GM23248 (cell line): ENCODE results near the gene TMC6. TPM values are rescaled to one million over a fixed set of nuclear protein-coding genes. Genes with fewer than 3 reads are reported as not detected.

ENCODE experiments used
- DNase-seq: peaks from one replicate; pipeline ENCODE4 v3.0.0-alpha.2; 2015
- H2AFZ ChIP-seq: fragments of 200-600 bp; sonication (generic); 2 replicates; pipeline ENCODE4 v1.6.1; 2016; ENCODE audit warnings: antibody characterized with exemption
- H3F3A ChIP-seq: fragments of 200-600 bp; sonication (generic); 2 replicates; pipeline ENCODE4 v1.6.1; 2016; ENCODE audit warnings: mild to moderate bottlenecking, antibody characterized with exemption, mixed run types; ENCODE audit not compliant: insufficient read depth
- H3K27ac ChIP-seq: fragments of 200-600 bp; sonication (generic); 2 replicates; pipeline ENCODE4 v1.5.1; 2016; ENCODE audit warnings: mild to moderate bottlenecking
- H3K27me3 ChIP-seq: fragments of 200-600 bp; sonication (generic); replicated peaks from 2 replicates; pipeline ENCODE4 v1.6.1; 2016; ENCODE audit warnings: mild to moderate bottlenecking; ENCODE audit not compliant: insufficient read depth
- H3K36me3 ChIP-seq: fragments of 200-600 bp; sonication (generic); 2 replicates; pipeline ENCODE4 v1.6.1; 2016; ENCODE audit warnings: low read depth, mild to moderate bottlenecking
- H3K4me1 ChIP-seq: fragments of 200-600 bp; sonication (generic); 2 replicates; pipeline ENCODE4 v1.6.1; 2016; ENCODE audit warnings: mild to moderate bottlenecking; ENCODE audit not compliant: insufficient read depth
- H3K4me2 ChIP-seq: fragments of 200-600 bp; sonication (generic); one replicate; pipeline ENCODE4 v1.6.1; 2016; ENCODE audit warnings: mild to moderate bottlenecking; ENCODE audit not compliant: unreplicated experiment
- H3K4me3 ChIP-seq: fragments of 200-600 bp; sonication (generic); 2 replicates; pipeline ENCODE4 v1.5.1; 2016; ENCODE audit warnings: mild to moderate bottlenecking
- H3K79me2 ChIP-seq: fragments of 200-600 bp; sonication (generic); 2 replicates; pipeline ENCODE4 v1.6.1; 2016; ENCODE audit warnings: mild to moderate bottlenecking; ENCODE audit not compliant: insufficient read depth
- H3K9ac ChIP-seq: fragments of 200-600 bp; sonication (generic); 2 replicates; pipeline ENCODE4 v1.6.1; 2016; ENCODE audit warnings: mild to moderate bottlenecking
- H3K9me2 ChIP-seq: fragments of 200-600 bp; sonication (generic); 2 replicates; pipeline ENCODE4 v1.6.1; 2016; ENCODE audit warnings: mixed run types, mild to moderate bottlenecking, moderate library complexity; ENCODE audit not compliant: insufficient read depth
- H3K9me3 ChIP-seq: fragments of 200-600 bp; sonication (generic); one replicate; pipeline ENCODE4 v1.6.1; 2017; ENCODE audit warnings: low read depth
- H4K20me1 ChIP-seq: fragments of 200-600 bp; sonication (generic); 2 replicates; pipeline ENCODE4 v1.6.0; 2016; ENCODE audit not compliant: insufficient read depth
- EZH2 ChIP-seq: fragments of 200-600 bp; sonication (generic); IDR thresholded peaks from 2 replicates; pipeline ENCODE4 v1.6.1; 2018; ENCODE audit warnings: antibody characterized with exemption, mild to moderate bottlenecking; ENCODE audit not compliant: insufficient read depth, poor library complexity, severe bottlenecking
- EZH2phosphoT487 ChIP-seq: fragments of 200-600 bp; sonication (generic); IDR thresholded peaks from 2 replicates; pipeline ENCODE4 v1.6.1; 2018; ENCODE audit warnings: antibody characterized with exemption, moderate library complexity, mild to moderate bottlenecking, low read depth; ENCODE audit not compliant: insufficient read depth
- WGBS, 2 experiments: methylation state at CpG; one replicate each; pipeline ENCODE4 v1.1.6; 2015 to 2017; ENCODE audit warnings: low lambda C conversion rate in 2 of 2, low coverage in 1 of 2; ENCODE audit errors: missing lambda C conversion rate in 2 of 2; 5-methylcytosine and 5-hydroxymethylcytosine counted together
- in situ Hi-C: fragments of 300-500 bp; cut with MboI; formaldehyde crosslinking; loops from 2 replicates; pipeline ENCODE4 v1.15.0; 2020
- polyA plus RNA-seq: library from polyadenylated mRNA; unstranded; fragments of >200 nt; fragmentation: Nextera tagmentation; extraction: Ambion mirVana; gene quantifications from 2 replicates; pipeline ENCODE4 v1.2.1, GENCODE V29; 2016
- small RNA-seq: library from RNA; depleted of rRNA; stranded (forward); fragments of <200 nt; gene quantifications from one replicate; pipeline ENCODE3, GENCODE V24; 2014; ENCODE audit warnings: low read depth, low replicate concordance
- total RNA-seq: library from RNA; depleted of rRNA; stranded (reverse); fragments of >200 nt; shearing (Covaris generic); gene quantifications from 2 replicates; pipeline ENCODE4 v1.2.3, GENCODE V29; 2014; rRNA removed

TMC6 gene
- total and polyA plus RNA-seq, 2 experiments from 2014 or later = not detected

GRCh38 chr17:78064708-78065107, 63.8 kb downstream of the TMC6 start:
- Histone ChIP-seq H3K4me3 (no peak overlapping the region), H3K79me2 (no peaks in the 10 kb centered on the region), H3F3A (no peaks in the 10 kb centered on the region), H3K27ac (no peak overlapping the region), H3K9me2 (no peaks in the 10 kb centered on the region), H4K20me1 (no peaks in the 10 kb centered on the region), H3K27me3 (no peaks in the 10 kb centered on the region), H3K9me3 (no peaks in the 10 kb centered on the region), H3K4me1 (no peaks in the 10 kb centered on the region), H3K4me2 (no peak overlapping the region), H2AFZ (no peak overlapping the region), H3K9ac (no peak overlapping the region), H3K36me3 (0 out of 2 replicates have a peak, but pooled peaks cover 4% of the 10 kb centered on the region)
- no peak for DNase-seq
- in situ Hi-C loops = no loop called here
- 92 to 95% methylated on average over 4 of the region's 4 CpGs for WGBS, 2 experiments
- TF ChIP-seq EZH2 = no peak
- no peak for TF ChIP-seq EZH2phosphoT487

DNA sequence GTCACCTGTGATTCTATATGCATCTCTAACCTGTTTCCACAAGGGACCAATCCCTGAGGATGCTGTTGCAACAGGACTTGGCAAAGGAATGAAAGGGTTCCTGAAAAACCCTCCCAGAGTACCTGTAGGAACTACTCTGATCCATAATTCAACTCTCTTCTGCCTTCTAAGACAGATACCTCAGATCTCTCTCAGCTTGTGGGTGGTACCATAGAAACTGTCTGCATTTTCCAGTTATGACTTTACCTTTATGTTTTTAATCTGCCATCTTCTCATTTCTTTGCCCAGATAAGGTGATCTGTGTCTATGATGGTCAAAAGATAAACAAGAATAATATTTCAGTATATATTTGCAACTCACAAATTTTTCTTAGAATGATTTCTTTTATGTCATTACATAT, 65.1 kb downstream of the TMC6 start:
- H3K9me3 ChIP-seq = no peaks in the 10 kb centered on the region
- H3K9me2 ChIP-seq = no peaks in the 10 kb centered on the region
- no peak overlapping the region for H3K9ac ChIP-seq
- DNase-seq = no peak
- in situ Hi-C loops = no loop called here
- no peaks in the 10 kb centered on the region for H3K4me1 ChIP-seq
- no peak overlapping the region for H3K4me3 ChIP-seq
- H2AFZ ChIP-seq = no peak overlapping the region
- no peaks in the 10 kb centered on the region for H3K36me3 ChIP-seq
- H3K27me3 ChIP-seq = no peaks in the 10 kb centered on the region
- no peak overlapping the region for H3K27ac ChIP-seq
- no peaks in the 10 kb centered on the region for H3K79me2 ChIP-seq
- no peaks in the 10 kb centered on the region for H4K20me1 ChIP-seq
- no peak for TF ChIP-seq EZH2
- TF ChIP-seq EZH2phosphoT487 = no peak
- no peaks in the 10 kb centered on the region for H3F3A ChIP-seq
- H3K4me2 ChIP-seq = no peak overlapping the region

DNA sequence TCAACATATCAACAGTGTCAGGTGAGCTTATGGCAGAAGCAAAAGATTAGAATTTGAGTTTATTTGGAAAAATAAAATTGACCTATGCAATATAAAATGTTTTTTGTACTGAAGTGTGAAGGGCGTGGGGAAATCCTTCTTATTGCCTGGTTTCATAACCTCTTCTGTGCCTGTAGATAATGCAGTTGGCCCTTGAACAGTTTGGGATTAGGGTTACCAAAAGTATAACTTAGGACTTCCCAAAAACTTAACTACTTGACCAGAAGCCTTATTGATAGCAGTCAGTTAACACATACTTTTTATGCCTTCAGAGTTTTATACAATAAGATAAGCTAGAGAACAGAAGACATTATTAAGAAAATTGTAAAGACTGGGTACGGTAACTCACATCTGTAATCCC, 66.0 kb downstream of the TMC6 start:
- in situ Hi-C loops = no loop called here
- DNase-seq = no peak
- no peak overlapping the region for H3K4me2 ChIP-seq
- H2AFZ ChIP-seq = no peak overlapping the region
- WGBS, 2 experiments = 92 to 95% methylated on average over 2 of the region's 2 CpGs
- H3K27ac ChIP-seq = no peak overlapping the region
- H3K9me3 ChIP-seq = no peaks in the 10 kb centered on the region
- no peaks in the 10 kb centered on the region for H3K79me2 ChIP-seq
- no peak for TF ChIP-seq EZH2phosphoT487
- TF ChIP-seq EZH2 = no peak
- no peaks in the 10 kb centered on the region for H3K9me2 ChIP-seq
- H3K4me1 ChIP-seq = no peaks in the 10 kb centered on the region
- H3K36me3 ChIP-seq = no peaks in the 10 kb centered on the region
- no peaks in the 10 kb centered on the region for H3K27me3 ChIP-seq
- H3K9ac ChIP-seq = no peak overlapping the region
- no peaks in the 10 kb centered on the region for H3F3A ChIP-seq
- no peaks in the 10 kb centered on the region for H4K20me1 ChIP-seq
- no peak overlapping the region for H3K4me3 ChIP-seq

Small RNAs within 50 kb of the gene (small RNA-seq; reads per million reads assigned to genes)
- not detected for gene RNU6-625P

Other genes with a start within 250 kb of the TMC6 start
- gene TNRC6C, start 170.1 kb downstream of the TMC6 start, total RNA-seq = 2.3 and 4.3 TPM in 2 replicates
- 2.3 TPM in 2 replicates for gene TNRC6C, start 170.1 kb downstream of the TMC6 start, polyA plus RNA-seq
- gene TMC8, start 2.0 kb upstream of the TMC6 start, total RNA-seq = not detected in 2 replicates
- gene TMC8, start 2.0 kb upstream of the TMC6 start, polyA plus RNA-seq = 0.09 TPM in 1 of 2 replicates, not detected in the other
- not detected in 2 replicates for gene C17orf99, start 17.6 kb upstream of the TMC6 start, total RNA-seq
- not detected in 2 replicates for gene C17orf99, start 17.6 kb upstream of the TMC6 start, polyA plus RNA-seq
- 6.2 and 15.4 TPM in 2 replicates for gene SYNGR2, start 39.8 kb upstream of the TMC6 start, total RNA-seq
- gene SYNGR2, start 39.8 kb upstream of the TMC6 start, polyA plus RNA-seq = 19.3 and 19.9 TPM in 2 replicates
- gene TK1, start 58.3 kb upstream of the TMC6 start, total RNA-seq = 58.6 and 84.5 TPM in 2 replicates
- 79.4 and 83.5 TPM in 2 replicates for gene TK1, start 58.3 kb upstream of the TMC6 start, polyA plus RNA-seq
- 20.4 and 22.9 TPM in 2 replicates for gene AFMID, start 58.6 kb upstream of the TMC6 start, total RNA-seq
- gene AFMID, start 58.6 kb upstream of the TMC6 start, polyA plus RNA-seq = 22.2 and 24.1 TPM in 2 replicates
- 30.9 and 32.5 TPM in 2 replicates for gene BIRC5, start 85.5 kb upstream of the TMC6 start, total RNA-seq
- gene BIRC5, start 85.5 kb upstream of the TMC6 start, polyA plus RNA-seq = 42.3 and 44.4 TPM in 2 replicates
- gene TMEM235, start 102.9 kb upstream of the TMC6 start, total RNA-seq = not detected in 2 replicates
- gene TMEM235, start 102.9 kb upstream of the TMC6 start, polyA plus RNA-seq = not detected in 2 replicates
- 47.8 and 50.6 TPM in 2 replicates for gene SOCS3, start 231.3 kb upstream of the TMC6 start, total RNA-seq
- gene SOCS3, start 231.3 kb upstream of the TMC6 start, polyA plus RNA-seq = 31.2 and 31.5 TPM in 2 replicates
- gene PGS1, start 249.9 kb upstream of the TMC6 start, total RNA-seq = 31.4 and 32.5 TPM in 2 replicates
- gene PGS1, start 249.9 kb upstream of the TMC6 start, polyA plus RNA-seq = 28.6 and 30.2 TPM in 2 replicates